D721Med (cell line): ENCODE measurements around the gene SLC5A9.
"Not testable (repeated sequence)": the region's sequence is repeated elsewhere in the genome, so short reads cannot be mapped to it uniquely, and the experiment has no call there.

Source experiments
- DNase-seq: peaks from one replicate; pipeline ENCODE4 v3.0.0; 2011; ENCODE audit warnings: low spot score; ENCODE audit not compliant: insufficient read length
- FAIRE-seq: peaks from 2 replicates; lab custom pipeline; 2011; peaks lifted over from hg19 to GRCh38; lab: Jason Lieb, UNC
- TF ChIP-seq, protein P1 (sequence below): IDR thresholded peaks from 2 replicates; pipeline ENCODE4 v1.5.1; 2012; ENCODE audit warnings: mild to moderate bottlenecking, control low read depth; ENCODE audit not compliant: insufficient read depth; ENCODE audit errors: missing control alignments

Gene SLC5A9

DNA sequence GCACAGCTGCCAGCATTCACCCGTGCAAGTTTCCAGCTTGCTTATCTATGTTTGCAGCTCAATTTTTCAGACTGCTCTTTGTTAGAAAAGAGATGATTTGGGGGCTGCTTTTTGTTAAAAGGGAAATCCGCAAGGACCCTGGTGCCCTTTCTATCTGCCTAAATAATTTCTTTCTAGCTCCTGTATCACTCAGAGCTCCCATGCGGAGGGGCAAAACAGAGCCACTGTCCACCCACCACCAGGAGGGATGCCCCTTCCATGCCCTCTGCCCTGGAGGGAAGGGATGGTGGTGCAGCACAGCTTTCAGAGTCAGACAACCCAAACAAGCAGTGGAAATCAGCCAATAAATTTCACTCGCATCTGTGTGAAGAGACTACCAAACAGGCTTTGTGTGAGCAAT is 13.9 kb upstream of the SLC5A9 start:
- DNase-seq (no peak), FAIRE-seq (no peak)
- TF ChIP-seq, protein P1, sequence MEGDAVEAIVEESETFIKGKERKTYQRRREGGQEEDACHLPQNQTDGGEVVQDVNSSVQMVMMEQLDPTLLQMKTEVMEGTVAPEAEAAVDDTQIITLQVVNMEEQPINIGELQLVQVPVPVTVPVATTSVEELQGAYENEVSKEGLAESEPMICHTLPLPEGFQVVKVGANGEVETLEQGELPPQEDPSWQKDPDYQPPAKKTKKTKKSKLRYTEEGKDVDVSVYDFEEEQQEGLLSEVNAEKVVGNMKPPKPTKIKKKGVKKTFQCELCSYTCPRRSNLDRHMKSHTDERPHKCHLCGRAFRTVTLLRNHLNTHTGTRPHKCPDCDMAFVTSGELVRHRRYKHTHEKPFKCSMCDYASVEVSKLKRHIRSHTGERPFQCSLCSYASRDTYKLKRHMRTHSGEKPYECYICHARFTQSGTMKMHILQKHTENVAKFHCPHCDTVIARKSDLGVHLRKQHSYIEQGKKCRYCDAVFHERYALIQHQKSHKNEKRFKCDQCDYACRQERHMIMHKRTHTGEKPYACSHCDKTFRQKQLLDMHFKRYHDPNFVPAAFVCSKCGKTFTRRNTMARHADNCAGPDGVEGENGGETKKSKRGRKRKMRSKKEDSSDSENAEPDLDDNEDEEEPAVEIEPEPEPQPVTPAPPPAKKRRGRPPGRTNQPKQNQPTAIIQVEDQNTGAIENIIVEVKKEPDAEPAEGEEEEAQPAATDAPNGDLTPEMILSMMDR: no peak

DNA sequence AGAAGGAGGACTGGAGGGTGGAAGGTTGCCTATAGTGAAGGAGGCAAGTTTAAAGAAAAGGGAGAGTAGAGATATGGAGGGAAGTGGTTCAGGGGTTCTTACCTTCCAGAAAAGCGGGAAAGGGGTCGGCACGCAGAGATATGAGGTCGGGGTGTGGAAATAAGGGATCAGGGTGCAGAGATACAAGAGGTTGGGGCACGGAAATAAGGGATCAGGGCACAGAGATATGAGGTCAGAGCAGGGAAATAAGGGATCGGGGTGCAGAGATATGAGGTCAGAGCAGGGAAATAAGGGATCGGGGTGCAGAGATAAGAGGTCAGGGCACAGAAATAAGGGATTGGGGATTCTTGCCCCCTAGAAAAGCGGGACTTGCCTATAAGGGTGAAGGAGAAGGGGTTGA is 9.1 kb upstream of the SLC5A9 start:
- DNase-seq: not testable (repeated sequence)

DNA sequence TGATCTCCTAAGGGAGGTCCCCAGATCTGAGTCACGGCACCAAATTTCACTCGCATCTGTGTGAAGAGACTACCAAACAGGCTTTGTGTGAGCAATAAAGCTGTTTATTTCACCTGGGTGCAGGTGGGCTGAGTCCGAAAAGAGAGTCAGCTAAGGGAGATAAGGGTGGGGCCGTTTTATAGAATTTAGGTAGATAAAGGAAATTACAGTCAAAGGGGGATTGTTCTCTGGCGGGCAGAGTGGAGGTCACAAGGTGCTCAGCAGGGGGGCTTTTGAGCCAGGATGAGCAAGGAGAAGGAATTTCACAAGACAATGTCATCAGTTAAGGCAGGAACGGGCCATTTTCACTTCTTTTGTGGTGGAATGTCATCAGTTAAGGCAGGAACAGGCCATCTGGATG is 8.2 kb upstream of the SLC5A9 start:
- FAIRE-seq, DNase-seq: not testable (repeated sequence)

More for the DNA sequence above, 9.1 kb upstream of the SLC5A9 start:
- FAIRE-seq: not testable (repeated sequence)

DNA sequence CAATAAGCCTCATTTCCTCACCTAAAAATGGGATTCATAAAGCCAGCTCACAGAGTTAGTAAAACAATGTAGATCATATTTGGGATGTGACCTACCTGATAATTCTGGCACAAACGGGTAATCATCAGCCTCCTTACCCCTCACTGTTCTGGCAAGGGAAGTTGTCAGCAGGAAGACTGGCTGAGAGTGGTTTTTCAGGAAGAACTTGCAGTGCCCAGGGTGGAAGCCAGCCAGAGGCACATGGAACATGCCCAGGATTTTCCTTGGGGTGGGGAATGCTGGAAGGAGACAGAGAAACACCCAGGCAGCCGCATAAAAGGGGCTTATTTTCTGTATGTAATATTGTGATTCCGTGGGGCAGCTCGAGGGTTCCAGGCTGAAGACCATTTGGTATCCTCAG is 7.7 kb upstream of the SLC5A9 start:
- FAIRE-seq (no peak), DNase-seq (no peak)
- TF ChIP-seq, protein P1: no peak

DNA sequence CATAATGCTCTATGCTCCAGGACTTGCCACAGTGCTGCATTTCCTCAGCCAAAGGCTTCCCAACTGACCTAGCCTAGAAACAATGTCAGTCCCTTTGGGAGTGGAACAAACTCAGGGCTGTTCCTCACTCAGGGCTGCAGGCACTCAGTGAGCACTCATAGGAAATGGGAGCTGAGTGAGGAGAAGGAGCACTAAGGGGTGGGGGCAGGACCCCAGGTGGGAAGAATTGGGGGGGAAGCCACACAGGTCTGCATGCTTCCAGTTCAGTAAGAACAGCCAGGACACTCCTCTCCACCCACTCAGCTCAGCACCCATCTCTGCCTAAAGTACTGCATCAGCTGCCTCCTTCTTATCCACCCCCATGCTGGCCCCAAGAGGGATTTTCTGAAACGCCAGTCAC is 7.3 kb upstream of the SLC5A9 start:
- DNase-seq (no peak), FAIRE-seq (no peak)
- TF ChIP-seq, protein P1: no peak

DNA sequence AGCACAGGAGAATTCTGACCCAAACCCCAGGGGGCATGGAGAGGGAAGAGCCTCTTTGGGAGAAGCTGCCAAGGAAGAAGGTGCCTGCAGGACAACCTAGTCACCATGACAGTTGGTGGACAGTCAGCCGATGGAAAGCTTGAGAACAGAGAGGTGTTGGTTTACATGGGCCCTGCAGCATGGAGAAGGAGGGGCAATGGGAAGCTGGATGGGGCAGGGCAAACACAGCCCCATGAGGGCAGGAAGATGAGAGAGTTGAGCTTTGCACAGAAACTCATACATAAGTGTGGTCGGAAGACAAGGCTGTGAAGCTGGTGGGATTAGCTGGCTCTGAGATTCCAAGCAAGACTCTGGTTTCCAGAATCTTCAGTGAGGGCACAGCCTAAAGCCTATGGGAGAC is 6.6 kb upstream of the SLC5A9 start:
- TF ChIP-seq, protein P1: no peak
- FAIRE-seq (no peak), DNase-seq (no peak)

DNA sequence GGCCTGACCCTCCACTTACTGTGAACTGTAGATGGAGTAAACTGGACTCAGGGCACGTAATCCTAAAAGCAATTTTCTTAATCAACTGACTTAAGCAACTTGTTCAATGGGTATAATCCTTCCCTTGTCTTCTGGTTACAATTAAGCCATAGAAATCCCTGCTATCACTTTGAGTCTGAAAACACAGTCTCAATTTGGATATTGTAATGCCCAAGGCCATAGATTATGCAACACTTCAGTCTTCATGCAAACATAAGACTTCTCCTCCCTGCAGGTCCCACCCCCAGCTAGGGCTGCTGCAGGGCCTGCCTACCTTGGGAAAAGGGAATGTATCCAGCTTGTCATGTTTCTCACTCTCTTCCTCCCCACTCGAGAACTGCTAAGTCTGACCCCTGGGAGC is 6.2 kb upstream of the SLC5A9 start:
- DNase-seq: no peak
- no peak for FAIRE-seq

DNA sequence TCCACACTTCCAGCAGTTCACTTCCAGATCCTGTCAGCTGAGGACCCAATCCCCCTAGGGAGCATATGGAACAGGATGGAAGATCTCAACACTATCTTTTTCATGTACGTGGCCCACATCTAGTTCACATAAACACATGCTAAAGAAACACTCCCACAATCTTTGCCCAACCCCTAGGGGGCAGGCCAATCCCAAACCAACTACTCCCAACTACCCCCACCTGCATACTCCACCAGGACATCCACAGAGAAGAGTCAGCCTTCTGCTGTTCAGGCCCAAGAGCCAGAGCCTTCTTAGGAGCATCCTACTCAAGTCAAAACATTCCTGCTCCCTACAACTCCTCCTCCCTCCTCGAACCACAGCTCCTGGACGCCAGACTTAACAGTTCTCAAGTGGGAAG is 5.6 kb upstream of the SLC5A9 start:
- TF ChIP-seq, protein P1: no peak
- FAIRE-seq: no peak
- DNase-seq: no peak

More for the DNA sequence above, 6.2 kb upstream of the SLC5A9 start:
- TF ChIP-seq, protein P1: no peak
